Panc1 (cell line): ENCODE data around the gene AKAP13. TPM values are rescaled to one million over a fixed set of nuclear protein-coding genes. Genes with fewer than 3 reads are reported as not detected.

Experiments
- ATAC-seq: fragments of 200-7000 bp; cut with Tn5 transposase; 2 replicates; pipeline ENCODE4 v1.9.1; 2020; ENCODE audit warnings: mild to moderate bottlenecking, moderate library complexity
- BruUV-seq: library from RNA; stranded (reverse); fragments of 400-500 nt; replicated peaks from 2 replicates; lab custom pipeline; 2021; lab: Mats Ljungman, UMichigan
- CTCF ChIA-PET: fragments of 300-600 bp; sonication (Branson Sonifier 250); formaldehyde crosslinking; loops from one replicate; lab custom pipeline; 2022; ENCODE audit warnings: antibody characterized with exemption; lab: Charles Lee
- POLR2A ChIA-PET: fragments of 300-600 bp; sonication (Branson Sonifier 250); formaldehyde crosslinking; loops from one replicate; lab custom pipeline; 2022; ENCODE audit warnings: antibody characterized with exemption; lab: Charles Lee
- DNase-seq: peaks from one replicate; pipeline ENCODE4 v3.0.0-alpha.2; 2010; ENCODE audit warnings: low read depth, low spot score
- H3K27ac ChIP-seq: 2 replicates; pipeline ENCODE4 v1.5.1; 2011; ENCODE audit warnings: mild to moderate bottlenecking, low read length, inconsistent platforms
- H3K27me3 ChIP-seq: fragments of 200-500 bp; sonication (Bioruptor generic); 2 replicates; pipeline ENCODE4 v1.6.0; 2014; ENCODE audit warnings: low read length, inconsistent platforms; ENCODE audit not compliant: control insufficient read depth, insufficient read depth
- H3K36me3 ChIP-seq: fragments of 200-500 bp; sonication (Bioruptor generic); 2 replicates; pipeline ENCODE4 v1.5.1; 2014; ENCODE audit warnings: inconsistent platforms, mild to moderate bottlenecking, low read length, moderate library complexity; ENCODE audit not compliant: control insufficient read depth, insufficient read depth
- H3K4me1 ChIP-seq: 2 replicates; pipeline ENCODE4 v1.5.1; 2011; ENCODE audit warnings: inconsistent platforms, mild to moderate bottlenecking, low read length, moderate library complexity; ENCODE audit not compliant: control insufficient read depth, insufficient read depth
- H3K4me3 ChIP-seq, 2 experiments: 2 replicates each; pipeline ENCODE4 v1.5.1; 2011 to 2012; ENCODE audit warnings: low read depth in 2 of 2, low read length in 2 of 2, mild to moderate bottlenecking in 2 of 2, inconsistent platforms in 1 of 2, moderate library complexity in 1 of 2
- H3K9me3 ChIP-seq: fragments of 200-500 bp; sonication (Bioruptor generic); 2 replicates; pipeline ENCODE4 v1.5.1; 2014; ENCODE audit warnings: low read depth, mild to moderate bottlenecking, inconsistent platforms, low read length, moderate library complexity; ENCODE audit not compliant: control insufficient read depth, insufficient read depth
- CTCF ChIP-seq: fragments of 450-650 bp; IDR thresholded peaks from 2 replicates; pipeline ENCODE4 v1.5.1; 2017; ENCODE audit warnings: mild to moderate bottlenecking
- POLR2AphosphoS5 ChIP-seq: IDR thresholded peaks from 2 replicates; pipeline ENCODE4 v1.6.1; 2012; ENCODE audit warnings: mild to moderate bottlenecking, low read depth, low read length, moderate library complexity
- REST ChIP-seq, 2 experiments: IDR thresholded peaks; 2 replicates each; pipeline ENCODE4 v1.6.1; 2011 to 2012; ENCODE audit warnings: low read depth in 2 of 2, control low read depth in 1 of 2, low read length in 1 of 2, mild to moderate bottlenecking in 1 of 2, moderate library complexity in 1 of 2; ENCODE audit not compliant: insufficient read depth in 1 of 2
- SIN3A ChIP-seq: IDR thresholded peaks from 2 replicates; pipeline ENCODE4 v1.6.1; 2012; ENCODE audit warnings: low read depth, mild to moderate bottlenecking, low read length, moderate library complexity, borderline replicate concordance; ENCODE audit not compliant: insufficient read depth
- TCF7L2 ChIP-seq: IDR thresholded peaks from 2 replicates; pipeline ENCODE4 v1.6.1; 2011; ENCODE audit warnings: mild to moderate bottlenecking, low read depth, low read length, inconsistent platforms
- in situ Hi-C: cut with HindIII; loops from 2 replicates; pipeline ENCODE4 v1.10.0; 2016; ENCODE audit warnings: low sequenced_read_pairs, low pct_unique_long_range_greater_than_20kb
- intact Hi-C: fragments of 100-400 bp; cut with micrococcal nuclease; formaldehyde crosslinking; loops from one replicate; pipeline ENCODE4 v1.10.0; 2022; ENCODE audit not compliant: unreplicated experiment
- total RNA-seq: library from RNA; stranded (reverse); gene quantifications from one replicate; pipeline ENCODE4 v1.2.1, GENCODE V29; 2021; ENCODE audit not compliant: unreplicated experiment

AKAP13 gene
- total RNA-seq, 1 experiment from 2014 or later: 94.2 TPM

DNA sequence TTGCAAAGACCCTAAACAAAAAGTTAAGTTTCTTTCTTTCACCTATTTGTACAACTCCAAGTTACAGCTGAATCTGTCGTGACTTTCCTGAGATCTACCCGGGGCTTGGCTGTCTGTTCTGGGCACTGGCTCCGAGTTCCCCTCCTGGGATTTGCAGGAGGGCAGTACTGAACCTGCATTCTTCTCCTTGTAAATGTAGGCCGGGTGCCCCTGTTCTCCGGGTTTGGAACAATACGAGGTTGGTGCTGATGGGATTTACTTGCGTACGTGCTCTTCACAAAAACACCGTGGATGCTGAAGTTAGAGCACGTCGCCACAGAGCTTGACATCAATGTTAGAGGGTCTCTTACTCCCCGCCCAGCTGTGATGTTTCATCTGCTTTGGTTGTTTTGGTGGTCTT lies 366.2 kb downstream of the AKAP13 start:
- intact Hi-C loops (no loop called here), in situ Hi-C loops (no loop called here)
- no peaks in the 10 kb centered on the region for H3K9me3 ChIP-seq
- H3K4me1 ChIP-seq: no peaks in the 10 kb centered on the region; the same call in 1 of the 2 replicates
- no peak for TF ChIP-seq TCF7L2
- TF ChIP-seq SIN3A: no peak
- no peak for TF ChIP-seq REST (IDR thresholded peaks at IDR 0.05; ENCODE audit: insufficient read depth in 1 of 2, low read depth in 2 of 2, low read length in 1 of 2)
- no peak for TF ChIP-seq POLR2AphosphoS5
- no peak for TF ChIP-seq CTCF
- H3K36me3 ChIP-seq: peaks cover 5% of the 10 kb centered on the region; the same call in 1 of the 2 replicates
- no peaks in the 10 kb centered on the region for H3K27me3 ChIP-seq
- H3K4me3 ChIP-seq: no peak overlapping the region
- no peak for DNase-seq
- no peak for ATAC-seq
- CTCF ChIA-PET: no interaction called here
- BruUV-seq: no TSS peak
- POLR2A ChIA-PET: no interaction called here
- no peak overlapping the region for H3K27ac ChIP-seq

GRCh38 chr15:85748176-85748575 lies 367.8 kb downstream of the AKAP13 start:
- no peaks in the 10 kb centered on the region for H3K9me3 ChIP-seq
- peaks cover 4% of the 10 kb centered on the region; the same call in 1 of the 2 replicates for H3K4me1 ChIP-seq
- ATAC-seq (no peak), DNase-seq (no peak)
- H3K27ac ChIP-seq: no peak overlapping the region
- H3K4me3 ChIP-seq: no peak overlapping the region
- in situ Hi-C loops (no loop called here), intact Hi-C loops (no loop called here)
- CTCF ChIA-PET: no interaction called here
- H3K27me3 ChIP-seq: no peaks in the 10 kb centered on the region
- H3K36me3 ChIP-seq: peaks cover 5% of the 10 kb centered on the region; the same call in 1 of the 2 replicates
- TF ChIP-seq TCF7L2: no peak
- no peak for TF ChIP-seq SIN3A
- TF ChIP-seq CTCF: no peak
- no peak for TF ChIP-seq REST (IDR thresholded peaks at IDR 0.05; ENCODE audit: insufficient read depth in 1 of 2, low read depth in 2 of 2, low read length in 1 of 2)
- TF ChIP-seq POLR2AphosphoS5: no peak
- POLR2A ChIA-PET: no interaction called here
- no TSS peak for BruUV-seq
